HEK293T (cell line): ENCODE results near the gene ARPC5.

Experiments
- HDGF ChIP-seq: fragments of 450-650 bp; IDR thresholded peaks from 2 replicates; pipeline ENCODE4 v1.6.1; 2017; ENCODE audit warnings: antibody characterized with exemption, borderline replicate concordance
- LEF1 ChIP-seq: fragments of 450-650 bp; IDR thresholded peaks from 2 replicates; pipeline ENCODE4 v1.6.1; 2017; ENCODE audit warnings: mild to moderate bottlenecking, borderline replicate concordance
- NFRKB ChIP-seq: fragments of 450-650 bp; IDR thresholded peaks from 2 replicates; pipeline ENCODE4 v1.6.1; 2016; ENCODE audit warnings: mild to moderate bottlenecking, moderate library complexity
- SUZ12 ChIP-seq: fragments of 450-650 bp; IDR thresholded peaks from 2 replicates; pipeline ENCODE4 v1.6.1; 2016; ENCODE audit warnings: mild to moderate bottlenecking
- ZNF384 ChIP-seq: fragments of 450-650 bp; IDR thresholded peaks from 2 replicates; pipeline ENCODE4 v1.6.1; 2016
- TF ChIP-seq, protein P1 (sequence below): fragments of 450-650 bp; IDR thresholded peaks from 2 replicates; pipeline ENCODE4 v1.6.1; 2016

DNA sequence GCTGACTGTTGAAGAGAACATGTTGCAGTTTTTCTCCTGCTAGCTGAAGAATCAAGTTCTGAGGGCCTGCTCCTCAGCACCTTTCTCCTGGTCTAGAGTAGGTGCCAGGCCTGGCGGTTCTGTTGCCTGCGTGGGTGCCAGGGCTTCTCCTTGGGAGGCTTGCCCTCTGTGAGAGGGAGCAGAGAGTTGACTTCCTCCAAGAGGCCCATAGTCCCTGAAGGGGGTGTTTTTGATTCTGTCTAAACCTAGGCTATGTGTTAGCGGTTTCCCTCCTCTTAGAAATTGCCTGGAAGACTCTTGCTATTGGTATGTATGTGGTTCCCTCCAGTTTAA lies 17.8 kb upstream of the ARPC5 start:
- TF ChIP-seq, protein P1, sequence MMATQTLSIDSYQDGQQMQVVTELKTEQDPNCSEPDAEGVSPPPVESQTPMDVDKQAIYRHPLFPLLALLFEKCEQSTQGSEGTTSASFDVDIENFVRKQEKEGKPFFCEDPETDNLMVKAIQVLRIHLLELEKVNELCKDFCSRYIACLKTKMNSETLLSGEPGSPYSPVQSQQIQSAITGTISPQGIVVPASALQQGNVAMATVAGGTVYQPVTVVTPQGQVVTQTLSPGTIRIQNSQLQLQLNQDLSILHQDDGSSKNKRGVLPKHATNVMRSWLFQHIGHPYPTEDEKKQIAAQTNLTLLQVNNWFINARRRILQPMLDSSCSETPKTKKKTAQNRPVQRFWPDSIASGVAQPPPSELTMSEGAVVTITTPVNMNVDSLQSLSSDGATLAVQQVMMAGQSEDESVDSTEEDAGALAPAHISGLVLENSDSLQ = no peak
- no peak for TF ChIP-seq HDGF
- no peak for TF ChIP-seq NFRKB
- no peak for TF ChIP-seq SUZ12
- no peak for TF ChIP-seq ZNF384
- TF ChIP-seq LEF1 = no peak
